ENCODE results near the gene PADI1.
A peak's percentile ranks its signal among the peaks of the same experiment; 100 is the strongest.

Gene PADI1

GRCh38 chr1:17181781-17182464 is 23.0 kb upstream of the PADI1 start:
- peak in 1 of 5 donors; percentile 33 for DNase-seq

- no peak for DNase-seq
Measured at GRCh38 chr1:17183388-17184160, 21.4 kb upstream of the PADI1 start.

GRCh38 chr1:17184161-17184665 is 20.7 kb upstream of the PADI1 start:
- DNase-seq, result no peak

- no peak for DNase-seq
Measured at GRCh38 chr1:17184822-17185484, 20.0 kb upstream of the PADI1 start.

GRCh38 chr1:17185485-17185860 is 19.5 kb upstream of the PADI1 start:
- no peak for DNase-seq

- DNase-seq, result no peak
Measured at GRCh38 chr1:17186216-17186909, 18.6 kb upstream of the PADI1 start.

- no peak for DNase-seq
Measured at GRCh38 chr1:17187051-17187450, 17.9 kb upstream of the PADI1 start.

- no peak for DNase-seq
Measured at GRCh38 chr1:17188217-17188616, 16.7 kb upstream of the PADI1 start.

GRCh38 chr1:17188889-17189631 is 15.9 kb upstream of the PADI1 start:
- DNase-seq, result no peak

- DNase-seq, result no peak
Measured at GRCh38 chr1:17189632-17189990, 15.3 kb upstream of the PADI1 start.

GRCh38 chr1:17190010-17190995 is 14.6 kb upstream of the PADI1 start:
- no peak for DNase-seq

- DNase-seq, result no peak
Measured at GRCh38 chr1:17191990-17192242, 13.0 kb upstream of the PADI1 start.

- no peak for DNase-seq
Measured at GRCh38 chr1:17192394-17193221, 12.3 kb upstream of the PADI1 start.

GRCh38 chr1:17193222-17194132 is 11.5 kb upstream of the PADI1 start:
- DNase-seq, result no peak

- no peak for DNase-seq
Measured at GRCh38 chr1:17194133-17194475, 10.8 kb upstream of the PADI1 start.

GRCh38 chr1:17194615-17195528 is 10.1 kb upstream of the PADI1 start:
- no peak for DNase-seq

- no peak for DNase-seq
Measured at GRCh38 chr1:17195731-17196130, 9.2 kb upstream of the PADI1 start.

- DNase-seq, result no peak
Measured at GRCh38 chr1:17196496-17197185, 8.3 kb upstream of the PADI1 start.

Data from T-helper 1 cell (primary cell).